Endothelial cell of umbilical vein (primary cell): ENCODE measurements around the gene NAA40. TPM values are rescaled to one million over a fixed set of nuclear protein-coding genes. Genes with fewer than 3 reads are reported as not detected.

ENCODE experiments used
- BruUV-seq: library from RNA; stranded (reverse); fragments of 400-500 nt; replicated peaks from 2 replicates; lab custom pipeline; 2021; lab: Mats Ljungman, UMichigan
- CTCF ChIA-PET: fragments of 300-600, 350-600 bp; sonication (Branson Sonifier 250); formaldehyde crosslinking; loops from one replicate; lab custom pipeline; 2021; ENCODE audit warnings: antibody characterized with exemption, inconsistent platforms; lab: Charles Lee
- POLR2A ChIA-PET: fragments of 300-600, 350-600 bp; sonication (Branson Sonifier 250); formaldehyde crosslinking; loops from one replicate; lab custom pipeline; 2021; ENCODE audit warnings: antibody characterized with exemption, inconsistent platforms; lab: Charles Lee
- DNase-seq: peaks from one replicate; pipeline ENCODE4 v3.0.0-alpha.2; 2011; ENCODE audit warnings: low read depth, low spot score
- FAIRE-seq: peaks from 2 replicates; lab custom pipeline; 2011; peaks lifted over from hg19 to GRCh38; lab: Jason Lieb, UNC
- H2AFZ ChIP-seq: 2 replicates; pipeline ENCODE4 v1.6.0; 2012; ENCODE audit warnings: low read depth, low read length, control low read depth, inconsistent platforms
- H3K27ac ChIP-seq: 2 replicates; pipeline ENCODE4 v1.5.1; 2011; ENCODE audit warnings: low read depth, mild to moderate bottlenecking, control low read depth, low read length, moderate library complexity; ENCODE audit not compliant: insufficient read depth
- H3K27me3 ChIP-seq, 2 experiments: 2 replicates each; pipeline versions ENCODE4 v1.6.0 to v1.6.1; 2011; ENCODE audit warnings: low read length in 2 of 2, mixed read lengths in 1 of 2; ENCODE audit not compliant: control insufficient read depth in 2 of 2, insufficient read depth in 2 of 2
- H3K36me3 ChIP-seq, 2 experiments: 2 replicates in 1 of 2; 3 replicates in 1 of 2; pipeline ENCODE4 v1.5.1; 2011; ENCODE audit warnings: low read length in 2 of 2, mild to moderate bottlenecking in 1 of 2, moderate library complexity in 1 of 2; ENCODE audit not compliant: control insufficient read depth in 2 of 2, insufficient read depth in 2 of 2; ENCODE audit errors: extremely low read depth in 1 of 2
- H3K4me1 ChIP-seq: 3 replicates; pipeline ENCODE4 v1.5.1; 2011; ENCODE audit warnings: mild to moderate bottlenecking, low read length; ENCODE audit not compliant: control insufficient read depth, insufficient read depth; ENCODE audit errors: extremely low read depth
- H3K4me2 ChIP-seq: 2 replicates; pipeline ENCODE4 v1.6.1; 2011; ENCODE audit warnings: low read length, control low read depth, mixed read lengths; ENCODE audit not compliant: insufficient read depth
- H3K4me3 ChIP-seq, 3 experiments: fragments of 200-600 bp in 1 of 3; sonication (generic), shearing (Covaris generic) in 1 of 3; replicated peaks in 1 of 3; 2 replicates each; pipeline ENCODE4 v1.5.1; 2011 to 2016; ENCODE audit warnings: control low read depth in 3 of 3, low read length in 3 of 3, mild to moderate bottlenecking in 2 of 3, inconsistent platforms in 1 of 3, low read depth in 1 of 3, moderate library complexity in 1 of 3; ENCODE audit not compliant: insufficient read depth in 1 of 3
- H3K79me2 ChIP-seq: 2 replicates; pipeline ENCODE4 v1.6.0; 2012; ENCODE audit warnings: low read length, inconsistent platforms; ENCODE audit not compliant: control insufficient read depth, insufficient read depth
- H3K9ac ChIP-seq: replicated peaks from 2 replicates; pipeline ENCODE3; 2011; ENCODE audit warnings: low read length, control low read depth; ENCODE audit not compliant: insufficient read depth; ENCODE audit errors: extremely low read depth
- H3K9me1 ChIP-seq: replicated peaks from 3 replicates; pipeline ENCODE4 v1.6.0; 2011; ENCODE audit warnings: mild to moderate bottlenecking, low read length; ENCODE audit not compliant: control insufficient read depth, insufficient read depth; ENCODE audit errors: extremely low read depth
- H3K9me3 ChIP-seq: replicated peaks from 2 replicates; pipeline ENCODE4 v1.5.1; 2012; ENCODE audit warnings: low read length, inconsistent platforms; ENCODE audit not compliant: control insufficient read depth, insufficient read depth
- H4K20me1 ChIP-seq: replicated peaks from 2 replicates; pipeline ENCODE3; 2011; ENCODE audit warnings: mild to moderate bottlenecking, low read length; ENCODE audit not compliant: control insufficient read depth, insufficient read depth; ENCODE audit errors: extremely low read depth
- EZH2 ChIP-seq: IDR thresholded peaks from 2 replicates; pipeline ENCODE4 v1.6.1; 2012; ENCODE audit warnings: borderline replicate concordance, low read depth, mild to moderate bottlenecking, moderate library complexity, low read length, inconsistent platforms; ENCODE audit not compliant: severe bottlenecking
- FOS ChIP-seq: IDR thresholded peaks from 2 replicates; pipeline ENCODE4 v1.6.1; 2011; ENCODE audit warnings: mild to moderate bottlenecking, low read length, moderate library complexity, borderline replicate concordance; ENCODE audit not compliant: insufficient read depth
- GATA2 ChIP-seq: IDR thresholded peaks from 2 replicates; pipeline ENCODE4 v1.7.0; 2011; ENCODE audit warnings: low read depth, mild to moderate bottlenecking, moderate library complexity, mixed read lengths, low read length; ENCODE audit not compliant: insufficient read length, insufficient read depth
- JUN ChIP-seq: IDR thresholded peaks from 2 replicates; pipeline ENCODE4 v1.6.1; 2011; ENCODE audit warnings: borderline replicate concordance, low read depth; ENCODE audit not compliant: insufficient read length, insufficient read depth
- MYC ChIP-seq: IDR thresholded peaks from one replicate; pipeline ENCODE4 v1.6.1; 2011; ENCODE audit warnings: mild to moderate bottlenecking, low read depth, low read length
- POLR2A ChIP-seq: IDR thresholded peaks from 2 replicates; pipeline ENCODE4 v1.6.1; 2012; ENCODE audit warnings: low read depth, mild to moderate bottlenecking, control low read depth, low read length
- POLR2AphosphoS5 ChIP-seq: IDR thresholded peaks from 2 replicates; pipeline ENCODE4 v1.6.1; 2012; ENCODE audit warnings: low read depth, mild to moderate bottlenecking, control low read depth, low read length, moderate library complexity; ENCODE audit not compliant: insufficient read depth
- dilution Hi-C: fragments of 300-500 bp; cut with MboI; formaldehyde crosslinking; loops from one replicate; pipeline ENCODE4 v1.15.0; 2019; ENCODE audit warnings: low sequenced_read_pairs; ENCODE audit not compliant: extremely low pct_ligation_motif_present
- intact Hi-C: fragments of 100-400 bp; cut with micrococcal nuclease; formaldehyde crosslinking; loops from one replicate; pipeline ENCODE4 v1.10.0; 2022
- polyA plus RNA-seq, 4 experiments: library from polyadenylated mRNA; depleted of rRNA in 3 of 4; stranded (reverse) in 3 of 4; unstranded in 1 of 4; fragments of >200 nt; gene quantifications; 2 replicates each; pipeline versions ENCODE4 v1.2.1 to v1.2.3, GENCODE V29; 2011 to 2012; ENCODE audit warnings: missing spikeins in 1 of 4
- total RNA-seq: library from RNA; stranded (reverse); gene quantifications from 2 replicates; pipeline ENCODE4 v1.2.3, GENCODE V29; 2021
- TF ChIP-seq, protein P1 (sequence below): IDR thresholded peaks from 2 replicates; pipeline ENCODE4 v1.6.1; 2011; ENCODE audit not compliant: insufficient read depth, insufficient read length
- TF ChIP-seq, protein P2 (sequence below), 2 donors: IDR thresholded peaks; 1 replicate in 1 of 2; 2 replicates in 1 of 2; pipeline ENCODE4 v1.5.1; 2011; ENCODE audit warnings: low read length in 2 of 2, mild to moderate bottlenecking in 2 of 2, moderate library complexity in 2 of 2, control low read depth in 1 of 2, inconsistent platforms in 1 of 2, low read depth in 1 of 2; ENCODE audit not compliant: insufficient read depth in 1 of 2; ENCODE audit errors: extremely low read depth in 1 of 2

The NAA40 gene
- total and polyA plus RNA-seq, 2 donors (not counting 3 experiments of a cell fraction or from before 2014, with no cell fraction given): 28.5 to 32.3 TPM

DNA sequence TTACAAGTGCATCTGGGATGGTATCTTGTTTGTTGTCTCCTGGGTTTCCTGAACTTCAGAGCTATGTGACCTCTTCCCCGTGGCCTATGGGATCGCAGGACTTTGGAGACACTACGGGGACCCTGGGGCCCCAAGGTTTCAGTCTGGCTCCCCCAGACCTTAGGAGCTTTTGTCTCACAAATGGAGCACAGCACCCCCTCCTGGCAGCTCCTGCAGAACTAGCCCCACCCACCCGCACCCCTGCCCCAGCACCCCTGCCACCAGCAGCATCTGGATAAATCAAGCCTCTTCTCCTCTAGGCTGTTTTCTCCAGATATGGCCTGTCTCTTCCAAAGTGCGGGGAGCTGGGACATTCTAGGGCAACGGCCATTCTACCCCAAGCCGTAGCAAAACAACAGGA lies 32.2 kb upstream of the NAA40 start:
- Histone ChIP-seq H3K9me1 (no peaks in the 10 kb centered on the region), H3K27me3 (no peaks in the 10 kb centered on the region), H3K9ac (no peak overlapping the region), H3K9me3 (no peaks in the 10 kb centered on the region), H3K79me2 (no peaks in the 10 kb centered on the region), H3K4me2 (no peak overlapping the region), H3K27ac (no peak overlapping the region), H3K36me3 (peaks cover 4 to 51% of the 10 kb centered on the region in 2 experiments), H2AFZ (no peak overlapping the region), H3K4me1 (no peaks in the 10 kb centered on the region), H4K20me1 (no peaks in the 10 kb centered on the region), H3K4me3 (no peak overlapping the region)
- intact Hi-C loops (no loop called here), dilution Hi-C loops (no loop called here)
- FAIRE-seq: no peak
- no peak for DNase-seq
- TF ChIP-seq, protein P1, sequence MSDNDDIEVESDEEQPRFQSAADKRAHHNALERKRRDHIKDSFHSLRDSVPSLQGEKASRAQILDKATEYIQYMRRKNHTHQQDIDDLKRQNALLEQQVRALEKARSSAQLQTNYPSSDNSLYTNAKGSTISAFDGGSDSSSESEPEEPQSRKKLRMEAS: no peak
- TF ChIP-seq EZH2: no peak
- TF ChIP-seq, protein P2, sequence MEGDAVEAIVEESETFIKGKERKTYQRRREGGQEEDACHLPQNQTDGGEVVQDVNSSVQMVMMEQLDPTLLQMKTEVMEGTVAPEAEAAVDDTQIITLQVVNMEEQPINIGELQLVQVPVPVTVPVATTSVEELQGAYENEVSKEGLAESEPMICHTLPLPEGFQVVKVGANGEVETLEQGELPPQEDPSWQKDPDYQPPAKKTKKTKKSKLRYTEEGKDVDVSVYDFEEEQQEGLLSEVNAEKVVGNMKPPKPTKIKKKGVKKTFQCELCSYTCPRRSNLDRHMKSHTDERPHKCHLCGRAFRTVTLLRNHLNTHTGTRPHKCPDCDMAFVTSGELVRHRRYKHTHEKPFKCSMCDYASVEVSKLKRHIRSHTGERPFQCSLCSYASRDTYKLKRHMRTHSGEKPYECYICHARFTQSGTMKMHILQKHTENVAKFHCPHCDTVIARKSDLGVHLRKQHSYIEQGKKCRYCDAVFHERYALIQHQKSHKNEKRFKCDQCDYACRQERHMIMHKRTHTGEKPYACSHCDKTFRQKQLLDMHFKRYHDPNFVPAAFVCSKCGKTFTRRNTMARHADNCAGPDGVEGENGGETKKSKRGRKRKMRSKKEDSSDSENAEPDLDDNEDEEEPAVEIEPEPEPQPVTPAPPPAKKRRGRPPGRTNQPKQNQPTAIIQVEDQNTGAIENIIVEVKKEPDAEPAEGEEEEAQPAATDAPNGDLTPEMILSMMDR (IDR thresholded peaks at IDR 0.05; ENCODE audit: extremely low read depth in 1 of 2, insufficient read depth in 1 of 2, low read depth in 1 of 2, low read length in 2 of 2): peak in 1 of 2 donors; percentile 20
- no TSS peak for BruUV-seq
- ChIA-PET CTCF (interaction anchor here (0.6 to 1.9 kb wide), 20 partner anchors 9 to 139 kb away, joined by 3 to 30 read pairs (median 5); partner anchors contain the start of genes COX8A, MARK2, RCOR2 and ZFTA), POLR2A (no interaction called here)

DNA sequence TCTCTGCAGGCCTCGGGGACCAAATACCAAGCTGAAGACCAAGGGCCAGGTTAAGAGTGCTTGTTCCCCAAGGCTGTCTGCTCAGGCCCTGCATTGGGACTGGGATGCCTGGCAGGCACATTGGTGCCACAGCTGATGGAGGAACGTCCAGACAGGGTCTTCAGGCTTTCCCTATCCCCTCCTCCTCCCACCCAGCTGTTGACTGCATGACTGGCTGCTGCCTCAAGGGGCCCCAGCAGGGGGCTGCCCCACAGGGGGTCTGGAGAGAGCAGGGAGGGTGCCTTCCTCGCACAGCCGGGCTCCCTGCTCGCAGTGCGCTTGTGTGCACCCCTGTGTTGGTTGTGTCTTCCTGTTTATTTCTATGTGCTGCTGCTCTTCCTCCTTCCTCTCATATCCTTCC lies 31.7 kb upstream of the NAA40 start:
- CTCF ChIA-PET: interaction anchor here (1.0 to 1.9 kb wide), 15 partner anchors 8 to 139 kb away, joined by 3 to 30 read pairs (median 5); partner anchors contain the start of genes COX8A, MARK2, RCOR2 and ZFTA
- H3K36me3 ChIP-seq: peaks cover 1 to 46% of the 10 kb centered on the region in 2 experiments

More for the DNA sequence above, 31.7 kb upstream of the NAA40 start:
- TF ChIP-seq POLR2A (no peak), POLR2AphosphoS5 (no peak), JUN (no peak), MYC (no peak), GATA2 (no peak), FOS (no peak), EZH2 (no peak)
- TF ChIP-seq, protein P1: no peak
- TF ChIP-seq, protein P2 (IDR thresholded peaks at IDR 0.05; ENCODE audit: extremely low read depth in 1 of 2, insufficient read depth in 1 of 2, low read depth in 1 of 2, low read length in 2 of 2): no peak
- Histone ChIP-seq H2AFZ (no peak overlapping the region), H4K20me1 (no peaks in the 10 kb centered on the region), H3K4me3 (no peak overlapping the region), H3K9ac (no peak overlapping the region), H3K79me2 (no peaks in the 10 kb centered on the region), H3K4me1 (no peaks in the 10 kb centered on the region), H3K27me3 (no peaks in the 10 kb centered on the region), H3K4me2 (no peak overlapping the region), H3K27ac (no peak overlapping the region), H3K9me1 (no peaks in the 10 kb centered on the region), H3K9me3 (no peaks in the 10 kb centered on the region)
- intact Hi-C loops (no loop called here), dilution Hi-C loops (no loop called here)
- no peak for FAIRE-seq
- DNase-seq: no peak
- BruUV-seq: no TSS peak
- POLR2A ChIA-PET: no interaction called here
